ENCODE results near the gene MYO7A.

MYO7A gene

GRCh38 chr11:77201991-77202841 lies 74.2 kb downstream of the MYO7A start:
- no peak for TF ChIP-seq CTCF (IDR thresholded peaks at IDR 0.05; ENCODE audit: unreplicated experiment in 3 of 3)
- no peak overlapping the region for H3K4me3 Mint-ChIP-seq
- no peaks in the 10 kb centered on the region for H3K9me3 Mint-ChIP-seq
- peaks cover 3% of the 10 kb centered on the region for H3K27me3 Mint-ChIP-seq (ENCODE audit: low read depth)
- H3K4me1 Mint-ChIP-seq: no peaks in the 10 kb centered on the region
- H3K27ac Mint-ChIP-seq: no peak overlapping the region
- H3K36me3 Mint-ChIP-seq (ENCODE audit: low read depth): no peaks in the 10 kb centered on the region

GRCh38 chr11:77202941-77203900 lies 75.2 kb downstream of the MYO7A start:
- Mint-ChIP-seq H3K4me1 (no peaks in the 10 kb centered on the region), H3K27ac (no peak overlapping the region), H3K4me3 (no peak overlapping the region), H3K36me3 (ENCODE audit: low read depth) (no peaks in the 10 kb centered on the region), H3K27me3 (ENCODE audit: low read depth) (peaks cover 3% of the 10 kb centered on the region), H3K9me3 (no peaks in the 10 kb centered on the region)
- TF ChIP-seq CTCF (IDR thresholded peaks at IDR 0.05; ENCODE audit: unreplicated experiment in 3 of 3): no peak

GRCh38 chr11:77203901-77204753 lies 76.1 kb downstream of the MYO7A start:
- no peaks in the 10 kb centered on the region for H3K4me1 Mint-ChIP-seq
- no peak overlapping the region for H3K4me3 Mint-ChIP-seq
- no peaks in the 10 kb centered on the region for H3K9me3 Mint-ChIP-seq
- H3K27me3 Mint-ChIP-seq (ENCODE audit: low read depth): peaks cover 6% of the 10 kb centered on the region
- no peaks in the 10 kb centered on the region for H3K36me3 Mint-ChIP-seq (ENCODE audit: low read depth)
- no peak overlapping the region for H3K27ac Mint-ChIP-seq
- TF ChIP-seq CTCF (IDR thresholded peaks at IDR 0.05; ENCODE audit: unreplicated experiment in 3 of 3): no peak

GRCh38 chr11:77204754-77205466 lies 76.9 kb downstream of the MYO7A start:
- H3K4me1 Mint-ChIP-seq: no peaks in the 10 kb centered on the region
- H3K36me3 Mint-ChIP-seq (ENCODE audit: low read depth): no peaks in the 10 kb centered on the region
- no peak overlapping the region for H3K4me3 Mint-ChIP-seq
- H3K27ac Mint-ChIP-seq: no peak overlapping the region
- no peak for TF ChIP-seq CTCF (IDR thresholded peaks at IDR 0.05; ENCODE audit: unreplicated experiment in 3 of 3)
- peaks cover 6% of the 10 kb centered on the region for H3K27me3 Mint-ChIP-seq (ENCODE audit: low read depth)
- no peaks in the 10 kb centered on the region for H3K9me3 Mint-ChIP-seq
